B cell (primary cell): Measurements from ENCODE around the gene MAD1L1. TPM values are rescaled to one million over a fixed set of nuclear protein-coding genes. Genes with fewer than 3 reads are reported as not detected.

Experiments
- ATAC-seq: fragments of 200-7000 bp; cut with Tn5 transposase; one replicate; pipeline ENCODE4 v1.10.0; 2021; ENCODE audit warnings: low read depth, mild to moderate bottlenecking, moderate number of reproducible peaks, moderate library complexity
- CTCF ChIA-PET: fragments of 350-600 bp; sonication (Branson Sonifier 250); formaldehyde crosslinking; loops from one replicate; lab custom pipeline; 2021; ENCODE audit warnings: antibody characterized with exemption, inconsistent platforms; lab: Charles Lee
- POLR2A ChIA-PET: fragments of 350-600 bp; sonication (Branson Sonifier 250); formaldehyde crosslinking; loops from one replicate; lab custom pipeline; 2021; ENCODE audit warnings: antibody characterized with exemption; lab: Charles Lee
- DNase-seq: peaks from one replicate; pipeline ENCODE4 v3.0.0; 2013
- H2AFZ ChIP-seq: 2 replicates; pipeline ENCODE4 v1.6.1; 2012; ENCODE audit warnings: mild to moderate bottlenecking, low read depth, low read length; ENCODE audit not compliant: insufficient read depth, poor library complexity, severe bottlenecking
- H3K27ac ChIP-seq, 2 donors: 1 replicate in 1 of 2; 2 replicates in 1 of 2; pipeline ENCODE4 v1.5.1; 2012 to 2013; ENCODE audit warnings: low read length in 2 of 2, mild to moderate bottlenecking in 2 of 2, moderate library complexity in 1 of 2
- H3K27me3 ChIP-seq, 4 experiments: fragments of 200-600 bp in 1 of 4; sonication (generic) in 1 of 4; replicated peaks in 1 of 4; 1 replicate in 2 of 4; 2 replicates in 2 of 4; pipeline versions ENCODE4 v1.6.1 to v1.7.0; 2013 to 2016; ENCODE audit warnings: low read length in 3 of 4, mild to moderate bottlenecking in 2 of 4, mixed read lengths in 1 of 4, moderate library complexity in 1 of 4; ENCODE audit not compliant: insufficient read depth in 4 of 4, control insufficient read depth in 3 of 4; ENCODE audit errors: control extremely low read depth in 1 of 4
- H3K36me3 ChIP-seq, 2 experiments: replicated peaks in 1 of 2; 1 replicate in 1 of 2; 2 replicates in 1 of 2; pipeline versions ENCODE4 v1.6.1 to v1.7.1; 2013; ENCODE audit warnings: low read length in 1 of 2; ENCODE audit not compliant: insufficient read depth in 2 of 2, control insufficient read depth in 1 of 2; ENCODE audit errors: control extremely low read depth in 1 of 2, extremely low read depth in 1 of 2
- H3K4me1 ChIP-seq, 2 donors: fragments of 200-600 bp in 1 of 2; sonication (generic) in 1 of 2; 1 replicate in 1 of 2; 2 replicates in 1 of 2; pipeline versions ENCODE4 v1.5.1 to v1.6.1; 2013 to 2017; ENCODE audit warnings: low read length in 2 of 2; ENCODE audit not compliant: control insufficient read depth in 2 of 2, insufficient read depth in 2 of 2
- H3K4me2 ChIP-seq: replicated peaks from 2 replicates; pipeline ENCODE3; 2012; ENCODE audit warnings: mild to moderate bottlenecking, low read depth, low read length; ENCODE audit not compliant: poor library complexity, severe bottlenecking
- H3K4me3 ChIP-seq, 5 experiments: fragments of 200-600 bp in 1 of 5; sonication (generic) in 1 of 5; 1 replicate in 3 of 5; 2 replicates in 2 of 5; pipeline versions ENCODE4 v1.5.1 to v1.7.0; 2011 to 2016; ENCODE audit warnings: low read length in 4 of 5, mild to moderate bottlenecking in 4 of 5, low read depth in 2 of 5, control low read depth in 1 of 5, moderate library complexity in 1 of 5; ENCODE audit not compliant: insufficient read depth in 1 of 5; ENCODE audit errors: control extremely low read depth in 1 of 5, extremely low read depth in 1 of 5
- H3K79me2 ChIP-seq: fragments of 200-600 bp; sonication (generic); one replicate; pipeline ENCODE4 v1.6.0; 2016; ENCODE audit warnings: low read length; ENCODE audit not compliant: control insufficient read depth, insufficient read depth
- H3K9ac ChIP-seq: fragments of 200-600 bp; sonication (generic); 2 replicates; pipeline ENCODE4 v1.6.1; 2017; ENCODE audit warnings: mild to moderate bottlenecking, low read length, moderate library complexity
- H3K9me3 ChIP-seq, 3 donors: one replicate each; pipeline versions ENCODE4 v1.6.1 to v1.7.1; 2013; ENCODE audit warnings: low read length in 2 of 3; ENCODE audit not compliant: control insufficient read depth in 2 of 3, insufficient read depth in 1 of 3; ENCODE audit errors: control extremely low read depth in 1 of 3
- H4K20me1 ChIP-seq: 2 replicates; pipeline ENCODE4 v1.6.0; 2012; ENCODE audit warnings: mild to moderate bottlenecking, low read length; ENCODE audit not compliant: insufficient read depth, control insufficient read depth, poor library complexity, severe bottlenecking
- H3K27ac Mint-ChIP-seq: one replicate; pipeline ENCODE4 v1.8.0; 2021; ENCODE audit warnings: mixed read lengths
- H3K27me3 Mint-ChIP-seq: one replicate; pipeline ENCODE4 v1.8.0; 2021; ENCODE audit warnings: mixed read lengths
- H3K4me1 Mint-ChIP-seq: one replicate; pipeline ENCODE4 v1.8.0; 2021; ENCODE audit warnings: mixed read lengths
- H3K4me3 Mint-ChIP-seq: one replicate; pipeline ENCODE4 v1.8.0; 2021; ENCODE audit warnings: mixed read lengths
- H3K9me3 Mint-ChIP-seq: one replicate; pipeline ENCODE4 v1.8.0; 2022; ENCODE audit warnings: mixed read lengths; ENCODE audit not compliant: insufficient read depth
- CTCF ChIP-seq: fragments of 200-600 bp; IDR thresholded peaks from one replicate; pipeline ENCODE4 v1.8.0; 2022; ENCODE audit warnings: antibody characterized with exemption, mild to moderate bottlenecking
- EZH2 ChIP-seq: IDR thresholded peaks from 2 replicates; pipeline ENCODE4 v1.6.1; 2012; ENCODE audit warnings: borderline replicate concordance, low read depth, mild to moderate bottlenecking, moderate library complexity, low read length; ENCODE audit not compliant: insufficient read depth, poor library complexity, severe bottlenecking
- WGBS: methylation state at CpG from one replicate; pipeline ENCODE4 v1.1.5; 2013; ENCODE audit warnings: missing lambda C conversion rate; ENCODE audit not compliant: insufficient coverage; 5-methylcytosine and 5-hydroxymethylcytosine counted together
- intact Hi-C: fragments of 100-400 bp; cut with micrococcal nuclease; formaldehyde crosslinking; loops from one replicate; pipeline ENCODE4 v1.10.0; 2022
- polyA plus RNA-seq: library from polyadenylated mRNA; depleted of rRNA; stranded (reverse); fragments of >200 nt; gene quantifications from 2 replicates; pipeline ENCODE4 v1.2.3, GENCODE V29; 2012
- total RNA-seq, 2 donors: library from RNA; stranded (reverse); fragments of 120-200 nt in 1 of 2; gene quantifications; 1 replicate in 1 of 2; 2 replicates in 1 of 2; pipeline versions ENCODE4 v1.2.3 to v1.2.4, GENCODE V29; 2013 to 2022

MAD1L1 gene
- total and polyA plus RNA-seq, 2 donors (not counting 1 experiment from before 2014, with no cell fraction given), result 86.7 to 110 TPM

- no peaks in the 10 kb centered on the region for H3K9me3 ChIP-seq
- 83% methylated on average over 10 of the region's 10 CpGs for WGBS
- TF ChIP-seq CTCF, result no peak
- no peak for TF ChIP-seq EZH2
- H3K4me1 Mint-ChIP-seq, result no peaks in the 10 kb centered on the region
- H3K4me3 ChIP-seq, result no peak overlapping the region
- H3K27ac Mint-ChIP-seq, result no peak overlapping the region
- DNase-seq (no peak), ATAC-seq (no peak)
- H3K27ac ChIP-seq, result no peak overlapping the region
- no peaks in the 10 kb centered on the region for H4K20me1 ChIP-seq
- H2AFZ ChIP-seq, result no peak overlapping the region
- no peak overlapping the region for H3K4me2 ChIP-seq
- H3K36me3 ChIP-seq, result peaks cover 0 to 5% of the 10 kb centered on the region in 2 experiments
- intact Hi-C loops, result no loop called here
- no peaks in the 10 kb centered on the region for H3K27me3 ChIP-seq
- H3K27me3 Mint-ChIP-seq, result no peaks in the 10 kb centered on the region
- POLR2A ChIA-PET, result no interaction called here
- H3K79me2 ChIP-seq, result no peaks in the 10 kb centered on the region
- no peaks in the 10 kb centered on the region for H3K4me1 ChIP-seq
- H3K9ac ChIP-seq, result no peak overlapping the region
- H3K4me3 Mint-ChIP-seq, result no peak overlapping the region
- H3K9me3 Mint-ChIP-seq, result no peaks in the 10 kb centered on the region
- CTCF ChIA-PET, result no interaction called here
Measured at GRCh38 chr7:2131800-2132199, 100.9 kb downstream of the MAD1L1 start.

GRCh38 chr7:2131341-2131740, 101.4 kb downstream of the MAD1L1 start:
- no peak overlapping the region for H3K4me3 Mint-ChIP-seq
- POLR2A ChIA-PET, result interaction anchor here (0.5 kb wide), 1 partner anchor 111 kb away, joined by 4 read pairs; no protein-coding TSS in a partner anchor

More at GRCh38 chr7:2131341-2131740, 101.4 kb downstream of the MAD1L1 start:
- no peak overlapping the region for H3K9ac ChIP-seq
- no peaks in the 10 kb centered on the region for H3K4me1 ChIP-seq
- H4K20me1 ChIP-seq, result no peaks in the 10 kb centered on the region
- no peak overlapping the region for H2AFZ ChIP-seq
- CTCF ChIA-PET, result no interaction called here
- H3K27ac ChIP-seq, result no peak overlapping the region
- WGBS, result 56% methylated on average over 8 of the region's 8 CpGs
- no peaks in the 10 kb centered on the region for H3K27me3 ChIP-seq
- no peaks in the 10 kb centered on the region for H3K27me3 Mint-ChIP-seq
- H3K4me3 ChIP-seq, result no peak overlapping the region
- no peak overlapping the region for H3K4me2 ChIP-seq
- H3K79me2 ChIP-seq, result no peaks in the 10 kb centered on the region
- no peak overlapping the region for H3K27ac Mint-ChIP-seq
- intact Hi-C loops, result no loop called here
- H3K36me3 ChIP-seq, result peaks cover 0 to 5% of the 10 kb centered on the region in 2 experiments
- H3K4me1 Mint-ChIP-seq, result no peaks in the 10 kb centered on the region
- DNase-seq (no peak), ATAC-seq (no peak)
- H3K9me3 Mint-ChIP-seq, result no peaks in the 10 kb centered on the region
- H3K9me3 ChIP-seq, result no peaks in the 10 kb centered on the region
- TF ChIP-seq CTCF (no peak), EZH2 (no peak)
